Measurements from ENCODE around the gene MBD6. TPM values are rescaled to one million over a fixed set of nuclear protein-coding genes. Genes with fewer than 3 reads are reported as not detected.
A peak's percentile ranks its signal among the peaks of the same experiment; 100 is the strongest.

Gene MBD6
- polyA plus RNA-seq, 3 donors: 2.4 to 47.7 (median 2.6) TPM

- Mint-ChIP-seq H3K4me3 (no peak overlapping the region), H3K9me3 (peaks cover 0 to 1% (median 0%) of the 10 kb centered on the region in 7 donors), H3K4me1 (peaks cover 63% of the 10 kb centered on the region), H3K27me3 (ENCODE audit: low read depth in 3 of 3) (peaks cover 0 to 1% (median 0%) of the 10 kb centered on the region in 3 donors), H3K36me3 (peaks cover 52 to 69% of the 10 kb centered on the region in 2 donors), H3K27ac (peak overlapping the region in 1 of 7 donors; percentile 8)
- TF ChIP-seq CTCF (IDR thresholded peaks at IDR 0.05): no peak
- peaks cover 64% of the 10 kb centered on the region for H3K79me2 ChIP-seq (ENCODE audit: insufficient read depth, low read length)
- H3K4me1 ChIP-seq (ENCODE audit: control insufficient read depth in 1 of 2, insufficient read depth in 2 of 2, low read length in 2 of 2): peaks cover 47 to 79% of the 10 kb centered on the region in 2 donors
- H4K20me1 ChIP-seq (ENCODE audit: insufficient read depth, low read length): peaks cover 81% of the 10 kb centered on the region
- peaks cover 60 to 72% of the 10 kb centered on the region in 2 donors for H3K36me3 ChIP-seq (replicated peaks in 1 of 2; ENCODE audit: control insufficient read depth in 1 of 2, insufficient read depth in 2 of 2, low read length in 2 of 2)
- no peaks in the 10 kb centered on the region for H3K9me3 ChIP-seq (replicated peaks in 1 of 2; ENCODE audit: control insufficient read depth in 1 of 2, insufficient read depth in 1 of 2, low read length in 2 of 2)
- intact Hi-C loops (cut with micrococcal nuclease): loop anchor here in 1 of 2 donors (10.0 kb wide), 2 partner anchors 71 to 151 kb away; partner anchors contain the start of gene DCTN2
- H3K9ac ChIP-seq (ENCODE audit: insufficient read depth, low read length, poor library complexity, severe bottlenecking): no peak overlapping the region
- no CpG with 5 or more reads among the region's 3 CpGs for WGBS (ENCODE audit: insufficient coverage)
- H3K27me3 ChIP-seq (ENCODE audit: control insufficient read depth in 2 of 2, insufficient read depth in 2 of 2, low read length in 2 of 2): no peaks in the 10 kb centered on the region
- DNase-seq: no peak
- H2AFZ ChIP-seq (ENCODE audit: insufficient read depth, low read depth, low read length, poor library complexity, severe bottlenecking): no peak overlapping the region
- no peak overlapping the region for H3K4me3 ChIP-seq (replicated peaks in 1 of 3; ENCODE audit: low read depth in 2 of 3, low read length in 3 of 3)
- no peak overlapping the region for H3K27ac ChIP-seq (ENCODE audit: low read depth in 1 of 2, low read length in 2 of 2)
- no peak overlapping the region for H3K4me2 ChIP-seq (replicated peaks; ENCODE audit: extremely low read depth, low read length, poor library complexity, severe bottlenecking)
These were observed 49.2 kb upstream of the MBD6 start for GRCh38 chr12:57473392-57473791.

- Mint-ChIP-seq H3K9me3 (peaks cover 0 to 1% (median 0%) of the 10 kb centered on the region in 7 donors), H3K4me1 (peaks cover 68% of the 10 kb centered on the region), H3K27ac (peak overlapping the region in 1 of 7 donors; percentile 8), H3K27me3 (ENCODE audit: low read depth in 3 of 3) (peaks cover 0 to 1% (median 0%) of the 10 kb centered on the region in 3 donors), H3K36me3 (peaks cover 48 to 69% of the 10 kb centered on the region in 2 donors), H3K4me3 (no peak overlapping the region)
- Histone ChIP-seq H3K9me3 (replicated peaks in 1 of 2; ENCODE audit: control insufficient read depth in 1 of 2, insufficient read depth in 1 of 2, low read length in 2 of 2) (no peaks in the 10 kb centered on the region), H2AFZ (ENCODE audit: insufficient read depth, low read depth, low read length, poor library complexity, severe bottlenecking) (no peak overlapping the region), H4K20me1 (ENCODE audit: insufficient read depth, low read length) (peaks cover 77% of the 10 kb centered on the region), H3K79me2 (ENCODE audit: insufficient read depth, low read length) (peaks cover 69% of the 10 kb centered on the region), H3K27me3 (ENCODE audit: control insufficient read depth in 2 of 2, insufficient read depth in 2 of 2, low read length in 2 of 2) (no peaks in the 10 kb centered on the region), H3K4me3 (replicated peaks in 1 of 3; ENCODE audit: low read depth in 2 of 3, low read length in 3 of 3) (no peak overlapping the region), H3K4me1 (ENCODE audit: control insufficient read depth in 1 of 2, insufficient read depth in 2 of 2, low read length in 2 of 2) (peaks cover 52 to 84% of the 10 kb centered on the region in 2 donors), H3K9ac (ENCODE audit: insufficient read depth, low read length, poor library complexity, severe bottlenecking) (no peak overlapping the region), H3K27ac (ENCODE audit: low read depth in 1 of 2, low read length in 2 of 2) (peak overlapping the region in 1 of 2 donors; percentile 46), H3K4me2 (replicated peaks; ENCODE audit: extremely low read depth, low read length, poor library complexity, severe bottlenecking) (no peak overlapping the region), H3K36me3 (replicated peaks in 1 of 2; ENCODE audit: control insufficient read depth in 1 of 2, insufficient read depth in 2 of 2, low read length in 2 of 2) (peaks cover 59 to 67% of the 10 kb centered on the region in 2 donors)
- no CpG with 5 or more reads among the region's 5 CpGs for WGBS (ENCODE audit: insufficient coverage)
- no peak for TF ChIP-seq CTCF (IDR thresholded peaks at IDR 0.05)
- intact Hi-C loops (cut with micrococcal nuclease): loop anchor here in 1 of 2 donors (10.0 kb wide), 2 partner anchors 71 to 151 kb away; partner anchors contain the start of gene DCTN2
- no peak for DNase-seq
These were observed 48.7 kb upstream of the MBD6 start for GRCh38 chr12:57473886-57474285.

All from CD14-positive monocyte (primary cell).